Hepatic stellate cell (primary cell): ENCODE results near the gene ZNF518A.
"Not testable (repeated sequence)": the region's sequence is repeated elsewhere in the genome, so short reads cannot be mapped to it uniquely, and the experiment has no call there.

Source experiments
- DNase-seq: peaks from one replicate; pipeline ENCODE4 v3.0.0; 2011; ENCODE audit warnings: low spot score

The ZNF518A gene

GRCh38 chr10:96133135-96133534, 3.0 kb downstream of the ZNF518A start:
- DNase-seq, result peak; percentile 31

GRCh38 chr10:96136810-96137209, 6.7 kb downstream of the ZNF518A start:
- DNase-seq, result no peak

- no peak for DNase-seq
Observed at GRCh38 chr10:96137567-96137966, 7.5 kb downstream of the ZNF518A start.

- no peak for DNase-seq
Observed at GRCh38 chr10:96138102-96138501, 8.0 kb downstream of the ZNF518A start.

GRCh38 chr10:96152437-96152836, 22.3 kb downstream of the ZNF518A start:
- DNase-seq, result no peak

GRCh38 chr10:96153070-96153469, 23.0 kb downstream of the ZNF518A start:
- no peak for DNase-seq

- DNase-seq, result no peak
Observed at GRCh38 chr10:96165726-96166125, 35.6 kb downstream of the ZNF518A start.

GRCh38 chr10:96168546-96168945, 38.4 kb downstream of the ZNF518A start:
- no peak for DNase-seq

GRCh38 chr10:96170230-96170629, 40.1 kb downstream of the ZNF518A start:
- DNase-seq, result no peak

- no peak for DNase-seq
Observed at GRCh38 chr10:96172666-96173065, 42.6 kb downstream of the ZNF518A start.

- no peak for DNase-seq
Observed at GRCh38 chr10:96176985-96177384, 46.9 kb downstream of the ZNF518A start.

GRCh38 chr10:96188421-96188820, 58.3 kb downstream of the ZNF518A start:
- no peak for DNase-seq

GRCh38 chr10:96188916-96189315, 58.8 kb downstream of the ZNF518A start:
- peak; percentile 17 for DNase-seq

GRCh38 chr10:96189505-96189904, 59.4 kb downstream of the ZNF518A start:
- DNase-seq, result not testable (repeated sequence)

GRCh38 chr10:96201525-96201924, 71.4 kb downstream of the ZNF518A start:
- DNase-seq, result no peak

GRCh38 chr10:96205580-96205979, 75.5 kb downstream of the ZNF518A start:
- no peak for DNase-seq

- no peak for DNase-seq
Observed at GRCh38 chr10:96208271-96208670, 78.2 kb downstream of the ZNF518A start.

GRCh38 chr10:96208946-96209345, 78.8 kb downstream of the ZNF518A start:
- no peak for DNase-seq

GRCh38 chr10:96211764-96212163, 81.7 kb downstream of the ZNF518A start:
- no peak for DNase-seq

GRCh38 chr10:96212911-96213310, 82.8 kb downstream of the ZNF518A start:
- no peak for DNase-seq
